IMR-90 (cell line): Measurements from ENCODE around the gene MBTD1. TPM values are rescaled to one million over a fixed set of nuclear protein-coding genes. Genes with fewer than 3 reads are reported as not detected.

ENCODE experiments used
- ATAC-seq: fragments of 200-7000 bp; cut with Tn5 transposase; 2 replicates; pipeline ENCODE4 v1.9.1; 2020; ENCODE audit warnings: low read depth, mild to moderate bottlenecking, moderate library complexity
- BruUV-seq: library from RNA; stranded (reverse); fragments of 400-500 nt; replicated peaks from 2 replicates; lab custom pipeline; 2021; lab: Mats Ljungman, UMichigan
- CTCF ChIA-PET: fragments of 300-600 bp; formaldehyde crosslinking; extraction: SDS; loops from one replicate; lab custom pipeline; 2021; ENCODE audit warnings: antibody characterized with exemption; lab: Yijun Ruan, JAX
- POLR2A ChIA-PET: fragments of 300-600 bp; sonication (Branson Sonifier 250); formaldehyde crosslinking; loops from one replicate; lab custom pipeline; 2022; ENCODE audit warnings: antibody characterized with exemption; ENCODE audit not compliant: unreplicated experiment; lab: Charles Lee
- DNase-seq: peaks from one replicate; pipeline ENCODE4 v3.0.0; 2013
- H2AFZ ChIP-seq: replicated peaks from 2 replicates; pipeline ENCODE3; 2013; ENCODE audit warnings: low read length, mild to moderate bottlenecking; ENCODE audit not compliant: poor library complexity
- H2AK5ac ChIP-seq: 2 replicates; pipeline ENCODE4 v1.6.1; 2013; ENCODE audit warnings: low read depth, low read length, inconsistent platforms
- H2AK9ac ChIP-seq: replicated peaks from 2 replicates; pipeline ENCODE3; 2013; ENCODE audit warnings: mild to moderate bottlenecking, low read depth, low read length, moderate library complexity; ENCODE audit not compliant: poor library complexity
- H2BK120ac ChIP-seq: 2 replicates; pipeline ENCODE4 v1.6.1; 2013; ENCODE audit warnings: low read depth, low read length, inconsistent platforms
- H2BK15ac ChIP-seq: 3 replicates; pipeline ENCODE4 v1.6.1; 2013; ENCODE audit warnings: low read depth, low read length, inconsistent platforms
- H2BK20ac ChIP-seq: 2 replicates; pipeline ENCODE4 v1.6.1; 2013; ENCODE audit warnings: low read depth, mild to moderate bottlenecking, inconsistent platforms, low read length, moderate library complexity
- H2BK5ac ChIP-seq: 2 replicates; pipeline ENCODE4 v1.6.1; 2013; ENCODE audit warnings: mild to moderate bottlenecking, low read depth, low read length, inconsistent platforms; ENCODE audit not compliant: poor library complexity, severe bottlenecking
- H3K14ac ChIP-seq: replicated peaks from 2 replicates; pipeline ENCODE4 v1.6.1; 2013; ENCODE audit warnings: low read depth, low read length, inconsistent platforms
- H3K18ac ChIP-seq: 2 replicates; pipeline ENCODE4 v1.6.1; 2013; ENCODE audit warnings: low read depth, low read length, control low read depth
- H3K23ac ChIP-seq: 2 replicates; pipeline ENCODE4 v1.6.1; 2013; ENCODE audit warnings: low read depth, low read length, inconsistent platforms
- H3K27ac ChIP-seq: 2 replicates; pipeline ENCODE4 v1.5.1; 2013; ENCODE audit warnings: mild to moderate bottlenecking, control low read depth, low read length; ENCODE audit not compliant: insufficient read depth
- H3K27me3 ChIP-seq: 2 replicates; pipeline ENCODE4 v1.6.1; 2013; ENCODE audit warnings: low read length; ENCODE audit not compliant: control insufficient read depth, insufficient read depth
- H3K36me3 ChIP-seq: 2 replicates; pipeline ENCODE4 v1.6.1; 2013; ENCODE audit warnings: low read length, mixed read lengths; ENCODE audit not compliant: control insufficient read depth, insufficient read depth
- H3K4ac ChIP-seq: 2 replicates; pipeline ENCODE4 v1.6.1; 2013; ENCODE audit warnings: low read depth, low read length, inconsistent platforms
- H3K4me1 ChIP-seq: 2 replicates; pipeline ENCODE4 v1.6.1; 2013; ENCODE audit warnings: low read length, mixed read lengths; ENCODE audit not compliant: control insufficient read depth, insufficient read depth
- H3K4me2 ChIP-seq: 2 replicates; pipeline ENCODE4 v1.6.1; 2013; ENCODE audit warnings: low read depth, mild to moderate bottlenecking, control low read depth, low read length, moderate library complexity
- H3K4me3 ChIP-seq: 2 replicates; pipeline ENCODE4 v1.5.1; 2013; ENCODE audit warnings: low read depth, mild to moderate bottlenecking, control low read depth, low read length, moderate library complexity; ENCODE audit not compliant: insufficient read depth
- H3K56ac ChIP-seq: 2 replicates; pipeline ENCODE4 v1.6.1; 2013; ENCODE audit warnings: low read length, inconsistent platforms; ENCODE audit not compliant: insufficient read depth; ENCODE audit errors: extremely low read depth
- H3K79me1 ChIP-seq, 2 experiments: 2 replicates each; pipeline ENCODE4 v1.6.1; 2013; ENCODE audit warnings: low read length in 2 of 2, inconsistent platforms in 1 of 2, low read depth in 1 of 2
- H3K9ac ChIP-seq: 2 replicates; pipeline ENCODE4 v1.6.1; 2013; ENCODE audit warnings: low read depth, low read length, control low read depth
- H3K9me1 ChIP-seq: 2 replicates; pipeline ENCODE4 v1.6.1; 2013; ENCODE audit warnings: low read length, inconsistent platforms; ENCODE audit not compliant: insufficient read depth
- H3K9me3 ChIP-seq: 2 replicates; pipeline ENCODE4 v1.6.1; 2013; ENCODE audit warnings: low read length; ENCODE audit not compliant: control insufficient read depth, insufficient read depth
- H4K20me1 ChIP-seq: 2 replicates; pipeline ENCODE4 v1.6.1; 2013; ENCODE audit warnings: low read length, inconsistent platforms; ENCODE audit not compliant: insufficient read depth
- H4K5ac ChIP-seq: 2 replicates; pipeline ENCODE4 v1.6.1; 2013; ENCODE audit warnings: mild to moderate bottlenecking, low read depth, low read length, control low read depth
- H4K8ac ChIP-seq, 2 experiments: 2 replicates each; pipeline ENCODE4 v1.6.1; 2013; ENCODE audit warnings: low read depth in 2 of 2, low read length in 2 of 2, control low read depth in 1 of 2, inconsistent platforms in 1 of 2
- H4K91ac ChIP-seq: 2 replicates; pipeline ENCODE4 v1.6.1; 2013; ENCODE audit warnings: low read depth, low read length, inconsistent platforms; ENCODE audit not compliant: insufficient read depth
- BHLHE40 ChIP-seq: fragments of 150-350 bp; IDR thresholded peaks from 2 replicates; pipeline ENCODE4 v1.6.1; 2016; ENCODE audit warnings: mild to moderate bottlenecking, low read depth, low read length
- CEBPB ChIP-seq: IDR thresholded peaks from 2 replicates; pipeline ENCODE4 v1.6.1; 2012; ENCODE audit warnings: low read depth, low read length, improper control_type of control experiment
- CHD1 ChIP-seq: IDR thresholded peaks from 2 replicates; pipeline ENCODE4 v1.6.1; 2012; ENCODE audit warnings: low read depth, low read length, improper control_type of control experiment
- MAZ ChIP-seq: IDR thresholded peaks from 2 replicates; pipeline ENCODE4 v1.6.1; 2012; ENCODE audit warnings: low read depth, mild to moderate bottlenecking, low read length, improper control_type of control experiment, moderate library complexity, borderline replicate concordance
- MXI1 ChIP-seq: IDR thresholded peaks from 2 replicates; pipeline ENCODE4 v1.6.1; 2012; ENCODE audit warnings: low read depth, mild to moderate bottlenecking, low read length, moderate library complexity, borderline replicate concordance
- POLR2A ChIP-seq: IDR thresholded peaks from 2 replicates; pipeline ENCODE4 v1.6.1; 2012; ENCODE audit warnings: mild to moderate bottlenecking, low read depth, low read length
- RAD21 ChIP-seq: IDR thresholded peaks from 2 replicates; pipeline ENCODE4 v1.6.1; 2012; ENCODE audit warnings: low read length, improper control_type of control experiment
- RCOR1 ChIP-seq: IDR thresholded peaks from 2 replicates; pipeline ENCODE4 v1.6.1; 2012; ENCODE audit warnings: mild to moderate bottlenecking, low read length, improper control_type of control experiment; ENCODE audit not compliant: insufficient replicate concordance
- RFX5 ChIP-seq: IDR thresholded peaks from 2 replicates; pipeline ENCODE4 v1.8.0; 2012; ENCODE audit warnings: low read depth, mild to moderate bottlenecking, low read length, moderate library complexity
- SMC3 ChIP-seq: fragments of 150-350 bp; IDR thresholded peaks from 2 replicates; pipeline ENCODE4 v1.6.1; 2016; ENCODE audit warnings: low read depth, mild to moderate bottlenecking, antibody characterized with exemption, low read length, moderate library complexity
- dilution Hi-C: fragments of 300-500 bp; cut with HindIII; formaldehyde crosslinking; loops from one replicate; pipeline ENCODE4 v1.14.3; 2018; ENCODE audit warnings: low sequenced_read_pairs; ENCODE audit not compliant: unreplicated experiment
- in situ Hi-C: fragments of 300-500 bp; cut with MboI; formaldehyde crosslinking; loops from 3 replicates; pipeline ENCODE4 v1.14.3; 2019; ENCODE audit warnings: low sequenced_read_pairs, inconsistent platforms, mixed read lengths
- intact Hi-C: fragments of 100-400 bp; cut with micrococcal nuclease; formaldehyde crosslinking; loops from 2 replicates; pipeline ENCODE4 v1.10.0; 2022
- polyA plus RNA-seq, 3 experiments: library from polyadenylated mRNA; depleted of rRNA; stranded (reverse); fragments of >200 nt; gene quantifications; 2 replicates each; pipeline ENCODE4 v1.2.3, GENCODE V29; 2012; ENCODE audit warnings: low replicate concordance in 1 of 3
- total RNA-seq: library from RNA; depleted of rRNA; stranded (reverse); fragments of >200 nt; gene quantifications from 2 replicates; pipeline ENCODE4 v1.2.3, GENCODE V29; 2012

MBTD1 gene
- total and polyA plus RNA-seq, 2 of the 4 experiments (the other 2 are of a cell fraction), result 3.2 to 5.6 TPM

- no peak overlapping the region; the same call in 1 of the 2 replicates for H3K18ac ChIP-seq
- no peaks in the 10 kb centered on the region for H3K9me3 ChIP-seq
- in situ Hi-C loops (no loop called here), intact Hi-C loops (no loop called here), dilution Hi-C loops (no loop called here)
- no peak overlapping the region for H2BK120ac ChIP-seq
- H3K56ac ChIP-seq, result no peak overlapping the region
- no peak overlapping the region for H2AFZ ChIP-seq
- H2BK15ac ChIP-seq, result no peak overlapping the region
- H3K27me3 ChIP-seq, result no peaks in the 10 kb centered on the region
- DNase-seq, result peak; percentile 44
- peak overlapping the region; percentile 75 for H2BK5ac ChIP-seq
- H3K79me1 ChIP-seq, result peaks cover 19 to 21% of the 10 kb centered on the region in 2 experiments
- H3K4ac ChIP-seq, result no peak overlapping the region
- ChIA-PET CTCF (no interaction called here), POLR2A (no interaction called here)
- no peak overlapping the region for H3K14ac ChIP-seq
- TF ChIP-seq POLR2A (no peak), RFX5 (no peak), MXI1 (no peak), BHLHE40 (no peak), SMC3 (no peak), RAD21 (no peak), CEBPB (no peak), RCOR1 (no peak), CHD1 (no peak), MAZ (no peak)
- no peak overlapping the region for H4K91ac ChIP-seq
- peak overlapping the region; percentile 15; the same call in 1 of the 2 replicates for H3K4me2 ChIP-seq
- no peak overlapping the region; the same call in 1 of the 2 replicates for H3K23ac ChIP-seq
- peak; percentile 77 for ATAC-seq
- H3K9ac ChIP-seq, result no peak overlapping the region
- no peak overlapping the region for H2AK9ac ChIP-seq
- H4K5ac ChIP-seq, result no peak overlapping the region
- H4K20me1 ChIP-seq, result no peaks in the 10 kb centered on the region; the same call in 1 of the 2 replicates
- H3K27ac ChIP-seq, result no peak overlapping the region
- no peaks in the 10 kb centered on the region for H3K9me1 ChIP-seq
- no peaks in the 10 kb centered on the region for H3K4me1 ChIP-seq
- BruUV-seq, result no TSS peak
- H4K8ac ChIP-seq, result no peak overlapping the region
- H3K36me3 ChIP-seq, result peaks cover 9% of the 10 kb centered on the region
- no peak overlapping the region for H2AK5ac ChIP-seq
- no peak overlapping the region for H3K4me3 ChIP-seq
- no peak overlapping the region for H2BK20ac ChIP-seq
Measured at GRCh38 chr17:51251010-51251409, 8.8 kb downstream of the MBTD1 start.
